WTC11 (cell line): ENCODE measurements around the gene ALS2CL. TPM values are rescaled to one million over a fixed set of nuclear protein-coding genes. Genes with fewer than 3 reads are reported as not detected.

Source experiments
- ATAC-seq: fragments of 200-7000 bp; cut with Tn5 transposase; 2 replicates; pipeline ENCODE4 v1.10.0; 2021; ENCODE audit warnings: mild to moderate bottlenecking, moderate library complexity
- CTCF ChIA-PET: fragments of 300-600 bp; sonication (Branson Sonifier 250); formaldehyde crosslinking; loops from one replicate; lab custom pipeline; 2021; ENCODE audit warnings: antibody characterized with exemption; lab: Charles Lee
- POLR2A ChIA-PET: fragments of 350-600 bp; sonication (Branson Sonifier 250); formaldehyde crosslinking; loops from one replicate; lab custom pipeline; 2021; ENCODE audit warnings: antibody characterized with exemption; lab: Charles Lee
- DNase-seq: peaks from one replicate; pipeline ENCODE4 v3.0.0; 2021; ENCODE audit warnings: low spot score
- H3K27ac Mint-ChIP-seq: 2 replicates; pipeline ENCODE4 v1.8.0; 2021; ENCODE audit warnings: mixed read lengths
- H3K27me3 Mint-ChIP-seq: 2 replicates; pipeline ENCODE4 v1.8.0; 2021; ENCODE audit warnings: low read depth, mild to moderate bottlenecking, moderate library complexity, mixed read lengths
- H3K36me3 Mint-ChIP-seq: 2 replicates; pipeline ENCODE4 v1.8.0; 2021; ENCODE audit warnings: mixed read lengths
- H3K4me1 Mint-ChIP-seq: 2 replicates; pipeline ENCODE4 v1.8.0; 2022; ENCODE audit warnings: mixed read lengths
- H3K4me3 Mint-ChIP-seq: 2 replicates; pipeline ENCODE4 v1.8.0; 2021; ENCODE audit warnings: mild to moderate bottlenecking, moderate library complexity, mixed read lengths
- H3K9me3 Mint-ChIP-seq: 2 replicates; pipeline ENCODE4 v1.8.0; 2021; ENCODE audit warnings: mixed read lengths
- CDX4 ChIP-seq: fragments of 250-450 bp; sonication (Bioruptor Pico); IDR thresholded peaks from 2 replicates; pipeline ENCODE4 v1.9.0; 2021; ENCODE audit warnings: moderate library complexity, mild to moderate bottlenecking, inconsistent platforms, borderline replicate concordance
- CREM ChIP-seq: sonication (generic); formaldehyde crosslinking; IDR thresholded peaks from 2 replicates; pipeline ENCODE4 v1.8.1; 2022; ENCODE audit warnings: mild to moderate bottlenecking, missing genetic modification reagents, moderate library complexity
- E2F1 ChIP-seq: sonication (generic); formaldehyde crosslinking; IDR thresholded peaks from 2 replicates; pipeline ENCODE4 v1.8.0; 2022; ENCODE audit warnings: mild to moderate bottlenecking, missing genetic modification reagents
- E2F4 ChIP-seq: sonication (generic); formaldehyde crosslinking; IDR thresholded peaks from 2 replicates; pipeline ENCODE4 v1.8.1; 2022; ENCODE audit warnings: low read depth, mild to moderate bottlenecking, moderate library complexity, missing genetic modification reagents, borderline replicate concordance
- GABPB1 ChIP-seq: sonication (generic); formaldehyde crosslinking; IDR thresholded peaks from 2 replicates; pipeline ENCODE4 v1.8.1; 2023; ENCODE audit warnings: mild to moderate bottlenecking, missing genetic modification reagents
- MXD4 ChIP-seq: fragments of 250-450 bp; sonication (Bioruptor Pico); IDR thresholded peaks from 2 replicates; pipeline ENCODE4 v1.8.0; 2021; ENCODE audit warnings: mild to moderate bottlenecking, moderate library complexity, borderline replicate concordance
- PREB ChIP-seq: sonication (generic); formaldehyde crosslinking; IDR thresholded peaks from 2 replicates; pipeline ENCODE4 v1.8.1; 2022; ENCODE audit warnings: mild to moderate bottlenecking, missing genetic modification reagents, moderate library complexity, borderline replicate concordance
- STAT6 ChIP-seq: sonication (generic); formaldehyde crosslinking; conservative IDR thresholded peaks from 2 replicates; pipeline ENCODE4 v1.8.1; 2023; ENCODE audit warnings: mild to moderate bottlenecking, low read depth, missing genetic modification reagents, moderate library complexity
- TEAD1 ChIP-seq: sonication (generic); formaldehyde crosslinking; IDR thresholded peaks from 2 replicates; pipeline ENCODE4 v1.8.0; 2022; ENCODE audit warnings: mild to moderate bottlenecking, missing genetic modification reagents
- USF1 ChIP-seq: sonication (generic); formaldehyde crosslinking; IDR thresholded peaks from 2 replicates; pipeline ENCODE4 v1.8.0; 2022; ENCODE audit warnings: mild to moderate bottlenecking, missing genetic modification reagents
- ZMAT4 ChIP-seq: fragments of 250-450 bp; sonication (Bioruptor Pico); IDR thresholded peaks from 2 replicates; pipeline ENCODE4 v1.9.0; 2021; ENCODE audit warnings: mild to moderate bottlenecking
- ZNF423 ChIP-seq: fragments of 250-450 bp; sonication (Bioruptor Pico); IDR thresholded peaks from 2 replicates; pipeline ENCODE4 v2.1.2; 2022; ENCODE audit warnings: mild to moderate bottlenecking, moderate library complexity
- total RNA-seq: library from RNA; stranded (reverse); gene quantifications from 3 replicates; pipeline ENCODE4 v1.2.3, GENCODE V29; 2021
- TF ChIP-seq, protein P1 (sequence below): sonication (generic); formaldehyde crosslinking; IDR thresholded peaks from 2 replicates; pipeline ENCODE4 v1.8.0; 2022; ENCODE audit warnings: mild to moderate bottlenecking, missing genetic modification reagents
- TF ChIP-seq, protein P2 (sequence below): fragments of 250-450 bp; sonication (Bioruptor Pico); IDR thresholded peaks from 2 replicates; pipeline ENCODE4 v2.1.2; 2022; ENCODE audit warnings: mild to moderate bottlenecking, moderate library complexity
- TF ChIP-seq, protein P3 (sequence below): sonication (generic); formaldehyde crosslinking; IDR thresholded peaks from 2 replicates; pipeline ENCODE4 v1.8.0; 2023; ENCODE audit warnings: missing genetic modification reagents, mild to moderate bottlenecking, borderline replicate concordance

The ALS2CL gene
- total RNA-seq, 1 experiment from 2014 or later, result 12.6 TPM

DNA sequence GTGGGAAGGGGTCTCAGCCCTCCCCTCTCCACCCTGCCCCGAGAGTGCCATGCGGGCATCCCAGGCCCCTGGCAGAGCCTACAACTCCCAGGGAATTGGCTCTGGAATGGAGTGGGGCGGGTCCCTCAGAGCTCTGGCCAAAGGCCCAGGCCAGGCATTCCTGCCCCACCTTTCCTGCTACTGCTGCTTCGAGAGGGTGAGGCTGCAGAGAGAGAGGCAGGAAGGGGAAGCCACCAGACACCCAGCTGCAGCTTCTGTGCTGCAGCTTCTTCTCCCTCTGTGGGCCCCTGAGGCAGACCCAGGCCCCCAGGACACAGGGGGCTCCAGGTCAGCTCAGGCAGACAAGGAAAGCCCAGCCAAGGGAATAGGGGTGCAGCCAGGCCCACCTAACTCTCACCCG lies 2.7 kb downstream of the ALS2CL start (continued):
- TF ChIP-seq, protein P1, sequence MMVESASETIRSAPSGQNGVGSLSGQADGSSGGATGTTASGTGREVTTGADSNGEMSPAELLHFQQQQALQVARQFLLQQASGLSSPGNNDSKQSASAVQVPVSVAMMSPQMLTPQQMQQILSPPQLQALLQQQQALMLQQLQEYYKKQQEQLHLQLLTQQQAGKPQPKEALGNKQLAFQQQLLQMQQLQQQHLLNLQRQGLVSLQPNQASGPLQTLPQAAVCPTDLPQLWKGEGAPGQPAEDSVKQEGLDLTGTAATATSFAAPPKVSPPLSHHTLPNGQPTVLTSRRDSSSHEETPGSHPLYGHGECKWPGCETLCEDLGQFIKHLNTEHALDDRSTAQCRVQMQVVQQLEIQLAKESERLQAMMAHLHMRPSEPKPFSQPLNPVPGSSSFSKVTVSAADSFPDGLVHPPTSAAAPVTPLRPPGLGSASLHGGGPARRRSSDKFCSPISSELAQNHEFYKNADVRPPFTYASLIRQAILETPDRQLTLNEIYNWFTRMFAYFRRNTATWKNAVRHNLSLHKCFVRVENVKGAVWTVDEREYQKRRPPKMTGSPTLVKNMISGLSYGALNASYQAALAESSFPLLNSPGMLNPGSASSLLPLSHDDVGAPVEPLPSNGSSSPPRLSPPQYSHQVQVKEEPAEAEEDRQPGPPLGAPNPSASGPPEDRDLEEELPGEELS (CRISPR knock-in tag), result no peak

DNA sequence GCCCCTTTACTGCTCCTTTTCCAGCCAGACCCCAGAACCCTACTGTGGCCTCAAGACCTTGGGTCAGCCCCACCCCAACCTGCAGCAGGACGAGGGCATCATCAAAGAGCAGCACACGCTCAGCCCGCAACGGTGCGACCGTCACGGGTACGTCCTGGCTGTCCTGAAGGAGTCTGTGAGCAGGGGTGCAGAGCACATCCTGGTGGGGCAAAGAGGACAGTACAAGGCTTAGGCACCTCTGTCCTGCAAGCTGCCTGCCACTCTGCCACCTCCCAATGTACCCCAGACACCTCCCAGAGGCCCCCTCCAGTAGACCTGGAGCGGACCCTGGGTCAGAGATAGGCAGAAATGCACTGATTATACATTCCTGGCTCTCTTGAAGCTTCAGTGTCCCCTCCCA lies 8.0 kb downstream of the ALS2CL start:
- ChIA-PET CTCF (interaction anchor here (1.3 kb wide), 1 partner anchor 212 kb away, joined by 3 read pairs; no protein-coding TSS in a partner anchor), POLR2A (no interaction called here)
- H3K4me1 Mint-ChIP-seq, result no peaks in the 10 kb centered on the region
- DNase-seq (no peak), ATAC-seq (peak; percentile 67; the same call in 1 of the 2 replicates)
- H3K4me3 Mint-ChIP-seq, result no peak overlapping the region
- peak overlapping the region; percentile 47; the same call in 1 of the 2 replicates for H3K27ac Mint-ChIP-seq
- TF ChIP-seq E2F4, result no peak
- H3K9me3 Mint-ChIP-seq, result no peaks in the 10 kb centered on the region
- H3K36me3 Mint-ChIP-seq, result no peaks in the 10 kb centered on the region
- peaks cover 3% of the 10 kb centered on the region; the same call in 1 of the 2 replicates for H3K27me3 Mint-ChIP-seq

- Mint-ChIP-seq H3K36me3 (no peaks in the 10 kb centered on the region), H3K4me3 (no peak overlapping the region), H3K9me3 (no peaks in the 10 kb centered on the region), H3K27me3 (peaks cover under 1% of the 10 kb centered on the region; the same call in 1 of the 2 replicates), H3K4me1 (no peaks in the 10 kb centered on the region), H3K27ac (no peak overlapping the region; the same call in 1 of the 2 replicates)
- DNase-seq, result no peak
- no peak for ATAC-seq
- ChIA-PET CTCF (interaction anchor here (1.3 kb wide), 1 partner anchor 210 kb away, joined by 3 read pairs; no protein-coding TSS in a partner anchor), POLR2A (no interaction called here)
- TF ChIP-seq GABPB1 (CRISPR knock-in tag) (no peak), CDX4 (no peak), USF1 (no peak), STAT6 (CRISPR knock-in tag) (no peak), ZNF423 (no peak), E2F1 (CRISPR knock-in tag) (no peak), ZMAT4 (CRISPR knock-in tag) (no peak), PREB (CRISPR knock-in tag) (no peak), MXD4 (no peak), TEAD1 (CRISPR knock-in tag) (no peak), CREM (no peak)
- TF ChIP-seq, protein P2, sequence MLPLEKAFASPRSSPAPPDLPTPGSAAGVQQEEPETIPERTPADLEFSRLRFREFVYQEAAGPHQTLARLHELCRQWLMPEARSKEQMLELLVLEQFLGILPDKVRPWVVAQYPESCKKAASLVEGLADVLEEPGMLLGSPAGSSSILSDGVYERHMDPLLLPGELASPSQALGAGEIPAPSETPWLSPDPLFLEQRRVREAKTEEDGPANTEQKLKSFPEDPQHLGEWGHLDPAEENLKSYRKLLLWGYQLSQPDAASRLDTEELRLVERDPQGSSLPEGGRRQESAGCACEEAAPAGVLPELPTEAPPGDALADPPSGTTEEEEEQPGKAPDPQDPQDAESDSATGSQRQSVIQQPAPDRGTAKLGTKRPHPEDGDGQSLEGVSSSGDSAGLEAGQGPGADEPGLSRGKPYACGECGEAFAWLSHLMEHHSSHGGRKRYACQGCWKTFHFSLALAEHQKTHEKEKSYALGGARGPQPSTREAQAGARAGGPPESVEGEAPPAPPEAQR, result no peak
- TF ChIP-seq, protein P3, sequence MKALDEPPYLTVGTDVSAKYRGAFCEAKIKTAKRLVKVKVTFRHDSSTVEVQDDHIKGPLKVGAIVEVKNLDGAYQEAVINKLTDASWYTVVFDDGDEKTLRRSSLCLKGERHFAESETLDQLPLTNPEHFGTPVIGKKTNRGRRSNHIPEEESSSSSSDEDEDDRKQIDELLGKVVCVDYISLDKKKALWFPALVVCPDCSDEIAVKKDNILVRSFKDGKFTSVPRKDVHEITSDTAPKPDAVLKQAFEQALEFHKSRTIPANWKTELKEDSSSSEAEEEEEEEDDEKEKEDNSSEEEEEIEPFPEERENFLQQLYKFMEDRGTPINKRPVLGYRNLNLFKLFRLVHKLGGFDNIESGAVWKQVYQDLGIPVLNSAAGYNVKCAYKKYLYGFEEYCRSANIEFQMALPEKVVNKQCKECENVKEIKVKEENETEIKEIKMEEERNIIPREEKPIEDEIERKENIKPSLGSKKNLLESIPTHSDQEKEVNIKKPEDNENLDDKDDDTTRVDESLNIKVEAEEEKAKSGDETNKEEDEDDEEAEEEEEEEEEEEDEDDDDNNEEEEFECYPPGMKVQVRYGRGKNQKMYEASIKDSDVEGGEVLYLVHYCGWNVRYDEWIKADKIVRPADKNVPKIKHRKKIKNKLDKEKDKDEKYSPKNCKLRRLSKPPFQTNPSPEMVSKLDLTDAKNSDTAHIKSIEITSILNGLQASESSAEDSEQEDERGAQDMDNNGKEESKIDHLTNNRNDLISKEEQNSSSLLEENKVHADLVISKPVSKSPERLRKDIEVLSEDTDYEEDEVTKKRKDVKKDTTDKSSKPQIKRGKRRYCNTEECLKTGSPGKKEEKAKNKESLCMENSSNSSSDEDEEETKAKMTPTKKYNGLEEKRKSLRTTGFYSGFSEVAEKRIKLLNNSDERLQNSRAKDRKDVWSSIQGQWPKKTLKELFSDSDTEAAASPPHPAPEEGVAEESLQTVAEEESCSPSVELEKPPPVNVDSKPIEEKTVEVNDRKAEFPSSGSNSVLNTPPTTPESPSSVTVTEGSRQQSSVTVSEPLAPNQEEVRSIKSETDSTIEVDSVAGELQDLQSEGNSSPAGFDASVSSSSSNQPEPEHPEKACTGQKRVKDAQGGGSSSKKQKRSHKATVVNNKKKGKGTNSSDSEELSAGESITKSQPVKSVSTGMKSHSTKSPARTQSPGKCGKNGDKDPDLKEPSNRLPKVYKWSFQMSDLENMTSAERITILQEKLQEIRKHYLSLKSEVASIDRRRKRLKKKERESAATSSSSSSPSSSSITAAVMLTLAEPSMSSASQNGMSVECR (CRISPR knock-in tag), result no peak
These were observed 8.6 kb downstream of the ALS2CL start for GRCh38 chr3:46684891-46685290.
